CD14-positive monocyte (primary cell): Measurements from ENCODE around the gene PLXND1. TPM values are rescaled to one million over a fixed set of nuclear protein-coding genes. Genes with fewer than 3 reads are reported as not detected.

Experiments
- DNase-seq, 3 donors: peaks; one replicate each; pipeline ENCODE4 v3.0.0-alpha.2; 2011 to 2022
- H2AFZ ChIP-seq: 2 replicates; pipeline ENCODE4 v1.6.0; 2012; ENCODE audit warnings: mild to moderate bottlenecking, low read depth, low read length, inconsistent platforms; ENCODE audit not compliant: insufficient read depth, poor library complexity, severe bottlenecking
- H3K27ac ChIP-seq, 2 donors: 1 replicate in 1 of 2; 2 replicates in 1 of 2; pipeline ENCODE4 v1.5.1; 2012 to 2013; ENCODE audit warnings: low read length in 2 of 2, control low read depth in 1 of 2, inconsistent platforms in 1 of 2, low read depth in 1 of 2, mild to moderate bottlenecking in 1 of 2
- H3K27me3 ChIP-seq, 2 donors: one replicate each; pipeline versions ENCODE4 v1.6.0 to v1.6.1; 2011 to 2013; ENCODE audit warnings: low read length in 2 of 2; ENCODE audit not compliant: control insufficient read depth in 2 of 2, insufficient read depth in 2 of 2
- H3K36me3 ChIP-seq, 2 donors: replicated peaks in 1 of 2; 1 replicate in 1 of 2; 2 replicates in 1 of 2; pipeline versions ENCODE4 v1.5.1 to v1.6.1; 2012 to 2013; ENCODE audit warnings: low read length in 2 of 2, control low read depth in 1 of 2, inconsistent platforms in 1 of 2, mild to moderate bottlenecking in 1 of 2; ENCODE audit not compliant: insufficient read depth in 2 of 2, control insufficient read depth in 1 of 2
- H3K4me1 ChIP-seq, 2 donors: 1 replicate in 1 of 2; 2 replicates in 1 of 2; pipeline versions ENCODE4 v1.5.1 to v1.6.1; 2012 to 2013; ENCODE audit warnings: low read length in 2 of 2, control low read depth in 1 of 2, inconsistent platforms in 1 of 2, mild to moderate bottlenecking in 1 of 2, moderate library complexity in 1 of 2; ENCODE audit not compliant: insufficient read depth in 2 of 2, control insufficient read depth in 1 of 2
- H3K4me2 ChIP-seq: replicated peaks from 2 replicates; pipeline ENCODE3; 2012; ENCODE audit warnings: low read length, moderate library complexity, mild to moderate bottlenecking; ENCODE audit not compliant: poor library complexity, severe bottlenecking; ENCODE audit errors: extremely low read depth
- H3K4me3 ChIP-seq, 3 experiments: fragments of 200-600 bp in 1 of 3; sonication (generic) in 1 of 3; replicated peaks in 1 of 3; 1 replicate in 2 of 3; 2 replicates in 1 of 3; pipeline ENCODE4 v1.5.1; 2011 to 2013; ENCODE audit warnings: low read length in 3 of 3, mild to moderate bottlenecking in 3 of 3, control low read depth in 2 of 3, low read depth in 2 of 3, inconsistent platforms in 1 of 3, moderate library complexity in 1 of 3
- H3K79me2 ChIP-seq: 2 replicates; pipeline ENCODE4 v1.6.0; 2012; ENCODE audit warnings: mild to moderate bottlenecking, control low read depth, inconsistent platforms, low read length, moderate library complexity; ENCODE audit not compliant: insufficient read depth
- H3K9ac ChIP-seq: 2 replicates; pipeline ENCODE4 v1.6.0; 2017; ENCODE audit warnings: low read length, mild to moderate bottlenecking; ENCODE audit not compliant: insufficient read depth, poor library complexity, severe bottlenecking
- H3K9me3 ChIP-seq, 2 donors: replicated peaks in 1 of 2; 1 replicate in 1 of 2; 2 replicates in 1 of 2; pipeline versions ENCODE4 v1.5.1 to v1.6.1; 2012 to 2013; ENCODE audit warnings: low read length in 2 of 2, control low read depth in 1 of 2; ENCODE audit not compliant: control insufficient read depth in 1 of 2, insufficient read depth in 1 of 2
- H4K20me1 ChIP-seq: 2 replicates; pipeline ENCODE4 v1.6.0; 2012; ENCODE audit warnings: mild to moderate bottlenecking, low read length, control low read depth, moderate library complexity; ENCODE audit not compliant: insufficient read depth
- H3K27ac Mint-ChIP-seq, 7 donors: one replicate each; pipeline ENCODE4 v1.8.0; 2020; ENCODE audit warnings: mild to moderate bottlenecking in 7 of 7, mixed read lengths in 7 of 7, moderate library complexity in 6 of 7, inconsistent platforms in 2 of 7
- H3K27me3 Mint-ChIP-seq, 3 donors: one replicate each; pipeline ENCODE4 v1.8.0; 2021 to 2022; ENCODE audit warnings: low read depth in 3 of 3, mild to moderate bottlenecking in 3 of 3, mixed read lengths in 3 of 3, moderate library complexity in 3 of 3, inconsistent platforms in 1 of 3
- H3K36me3 Mint-ChIP-seq, 2 donors: one replicate each; pipeline ENCODE4 v1.8.0; 2020; ENCODE audit warnings: mixed read lengths in 2 of 2, inconsistent platforms in 1 of 2, mild to moderate bottlenecking in 1 of 2
- H3K4me1 Mint-ChIP-seq: one replicate; pipeline ENCODE4 v1.8.0; 2020; ENCODE audit warnings: mild to moderate bottlenecking, mixed read lengths
- H3K4me3 Mint-ChIP-seq, 2 donors: one replicate each; pipeline ENCODE4 v1.8.0; 2020; ENCODE audit warnings: mild to moderate bottlenecking in 2 of 2, mixed read lengths in 2 of 2, moderate library complexity in 1 of 2
- H3K9me3 Mint-ChIP-seq, 7 donors: one replicate each; pipeline ENCODE4 v1.8.0; 2020 to 2022; ENCODE audit warnings: mixed read lengths in 7 of 7, mild to moderate bottlenecking in 6 of 7, moderate library complexity in 6 of 7, inconsistent platforms in 2 of 7
- CTCF ChIP-seq: fragments of 200-600 bp; IDR thresholded peaks from one replicate; pipeline ENCODE4 v1.8.0; 2022; ENCODE audit warnings: antibody characterized with exemption, mild to moderate bottlenecking
- WGBS: methylation state at CpG from one replicate; pipeline ENCODE4 v1.1.5; 2013; ENCODE audit warnings: missing lambda C conversion rate; ENCODE audit not compliant: insufficient coverage; 5-methylcytosine and 5-hydroxymethylcytosine counted together
- intact Hi-C, 2 donors: fragments of 100-400 bp; cut with micrococcal nuclease; formaldehyde crosslinking; loops; one replicate each; pipeline versions ENCODE4 v1.15.0 to v1.15.1; 2023
- polyA plus RNA-seq, 3 donors: library from polyadenylated mRNA; depleted of rRNA in 1 of 3; unstranded in 2 of 3; stranded (reverse) in 1 of 3; fragments of 300-500 nt in 2 of 3; fragments of >200 nt in 1 of 3; fragmentation: Illumina TruSeq in 2 of 3; gene quantifications; 1 replicate in 2 of 3; 2 replicates in 1 of 3; pipeline ENCODE4 v1.2.3, GENCODE V29; 2012 to 2021

PLXND1 gene
- polyA plus RNA-seq, 3 donors = 7.1 to 170 (median 9.9) TPM

GRCh38 chr3:129598484-129598883 is 8.0 kb downstream of the PLXND1 start:
- Histone ChIP-seq H3K79me2 (peaks cover 95% of the 10 kb centered on the region), H3K4me2 (no peak overlapping the region), H3K9ac (no peak overlapping the region), H3K4me1 (peaks cover 96 to 100% of the 10 kb centered on the region in 2 donors), H3K4me3 (peak overlapping the region in 1 of 3 experiments; percentile 53), H3K36me3 (peaks cover 0 to 19% of the 10 kb centered on the region in 2 donors), H4K20me1 (peaks cover 90% of the 10 kb centered on the region), H2AFZ (no peak overlapping the region), H3K9me3 (no peaks in the 10 kb centered on the region), H3K27ac (peak overlapping the region; percentile 83 to 90), H3K27me3 (no peaks in the 10 kb centered on the region)
- intact Hi-C loops = loop anchor here in 1 of 2 donors (2.0 to 5.0 kb wide), 2 partner anchors 20 to 71 kb away; partner anchors contain the start of gene RHO
- Mint-ChIP-seq H3K4me3 (peak overlapping the region in 1 of 2 donors; percentile 12), H3K27me3 (peaks cover 0 to 2% (median 0%) of the 10 kb centered on the region in 3 donors), H3K36me3 (peaks cover 17 to 45% of the 10 kb centered on the region in 2 donors), H3K9me3 (peaks cover 0 to 3% (median 0%) of the 10 kb centered on the region in 7 donors), H3K27ac (peak overlapping the region in 6 of 7 donors; percentile 86 to 96 (median 94)), H3K4me1 (peaks cover 97% of the 10 kb centered on the region)
- DNase-seq = no peak
- WGBS = 100% methylated on average over 4 of the region's 11 CpGs
- no peak for TF ChIP-seq CTCF

DNA sequence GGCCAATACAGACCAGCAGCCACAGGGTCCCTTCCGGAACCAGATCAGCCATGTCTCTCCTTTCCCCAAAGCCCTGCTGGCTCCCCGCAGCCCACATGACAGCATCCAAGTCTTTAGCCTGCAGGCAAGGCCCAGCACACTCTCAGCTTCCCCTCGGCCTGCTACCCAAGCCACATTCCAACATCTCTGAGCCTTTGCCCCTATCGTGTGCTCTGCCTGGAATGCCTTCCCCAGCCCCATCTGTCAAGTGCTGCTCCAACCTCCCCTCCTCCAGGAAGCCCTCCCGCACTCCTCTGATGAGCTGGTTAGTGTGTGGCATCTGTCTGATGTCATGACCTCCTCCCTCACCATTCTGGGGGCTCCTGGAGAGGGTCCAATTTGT is 8.5 kb downstream of the PLXND1 start:
- Mint-ChIP-seq H3K27ac (peak overlapping the region in 6 of 7 donors; percentile 31 to 86 (median 68)), H3K4me3 (no peak overlapping the region), H3K27me3 (peaks cover 0 to 2% (median 0%) of the 10 kb centered on the region in 3 donors), H3K9me3 (peaks cover 0 to 6% (median 0%) of the 10 kb centered on the region in 7 donors), H3K4me1 (peaks cover 97% of the 10 kb centered on the region), H3K36me3 (peaks cover 19 to 43% of the 10 kb centered on the region in 2 donors)
- Histone ChIP-seq H4K20me1 (peaks cover 85% of the 10 kb centered on the region), H2AFZ (no peak overlapping the region), H3K36me3 (peaks cover 0 to 19% of the 10 kb centered on the region in 2 donors), H3K27ac (peak overlapping the region; percentile 60 to 90), H3K27me3 (no peaks in the 10 kb centered on the region), H3K4me1 (peaks cover 96 to 100% of the 10 kb centered on the region in 2 donors), H3K79me2 (peaks cover 95% of the 10 kb centered on the region), H3K4me3 (no peak overlapping the region), H3K9ac (peak overlapping the region; percentile 4), H3K4me2 (peak overlapping the region; percentile 56), H3K9me3 (no peaks in the 10 kb centered on the region)
- TF ChIP-seq CTCF = no peak
- 75% methylated on average over 2 of the region's 5 CpGs for WGBS
- no peak for DNase-seq
- intact Hi-C loops = loop anchor here in 1 of 2 donors (2.0 to 5.0 kb wide), 2 partner anchors 19 to 71 kb away; partner anchors contain the start of gene RHO
